HUES64 (cell line): Measurements from ENCODE around the gene CARNS1.

Source experiments
- H3K27ac ChIP-seq: 2 replicates; pipeline ENCODE4 v1.7.0; 2013; ENCODE audit warnings: low read depth, low read length, inconsistent platforms
- H3K27me3 ChIP-seq: 2 replicates; pipeline ENCODE4 v1.6.1; 2013; ENCODE audit warnings: mild to moderate bottlenecking, low read length; ENCODE audit not compliant: insufficient read depth
- H3K36me3 ChIP-seq: 2 replicates; pipeline ENCODE4 v1.6.1; 2013; ENCODE audit warnings: mild to moderate bottlenecking, low read length; ENCODE audit not compliant: insufficient read depth
- H3K4me1 ChIP-seq: 2 replicates; pipeline ENCODE4 v1.6.1; 2013; ENCODE audit warnings: mild to moderate bottlenecking, low read length, moderate library complexity; ENCODE audit not compliant: insufficient read depth
- H3K4me3 ChIP-seq: 2 replicates; pipeline ENCODE4 v1.5.1; 2013; ENCODE audit warnings: mild to moderate bottlenecking, low read length, moderate library complexity
- H3K9ac ChIP-seq: 2 replicates; pipeline ENCODE4 v1.6.1; 2013; ENCODE audit warnings: mild to moderate bottlenecking, low read depth, low read length
- H3K9me3 ChIP-seq: 2 replicates; pipeline ENCODE4 v1.6.1; 2013; ENCODE audit warnings: low read depth, low read length; ENCODE audit not compliant: insufficient read depth
- WGBS: fragments of 150-250, 120-280 bp; methylation state at CpG from one replicate; pipeline ENCODE4 v1.1.7; 2013; ENCODE audit warnings: missing lambda C conversion rate; 5-methylcytosine and 5-hydroxymethylcytosine counted together

CARNS1 gene

GRCh38 chr11:67392183-67392715 is 23.2 kb upstream of the CARNS1 start:
- Histone ChIP-seq H3K27ac (no peak overlapping the region), H3K4me1 (peaks cover 2% of the 10 kb centered on the region)
- 12% methylated on average over 31 of the region's 31 CpGs for WGBS

GRCh38 chr11:67393437-67393836 is 22.0 kb upstream of the CARNS1 start:
- no peaks in the 10 kb centered on the region for H3K4me1 ChIP-seq
- WGBS = 96% methylated on average over 18 of the region's 18 CpGs
- no peak overlapping the region for H3K9ac ChIP-seq
- no peaks in the 10 kb centered on the region for H3K9me3 ChIP-seq
- H3K36me3 ChIP-seq = peaks cover 24% of the 10 kb centered on the region
- H3K4me3 ChIP-seq = no peak overlapping the region
- no peak overlapping the region for H3K27ac ChIP-seq
- H3K27me3 ChIP-seq = no peaks in the 10 kb centered on the region

More at GRCh38 chr11:67392183-67392715, 23.2 kb upstream of the CARNS1 start:
- Histone ChIP-seq H3K9ac (peak overlapping the region; percentile 85), H3K36me3 (peaks cover 12% of the 10 kb centered on the region), H3K9me3 (no peaks in the 10 kb centered on the region), H3K27me3 (no peaks in the 10 kb centered on the region), H3K4me3 (peak overlapping the region; percentile 69)

GRCh38 chr11:67393990-67394389 is 21.5 kb upstream of the CARNS1 start:
- H3K9me3 ChIP-seq = no peaks in the 10 kb centered on the region
- peaks cover 29% of the 10 kb centered on the region for H3K36me3 ChIP-seq
- H3K27me3 ChIP-seq = no peaks in the 10 kb centered on the region
- WGBS = 92% methylated on average over 5 of the region's 5 CpGs
- no peaks in the 10 kb centered on the region for H3K4me1 ChIP-seq
- H3K27ac ChIP-seq = no peak overlapping the region
- H3K4me3 ChIP-seq = no peak overlapping the region
- no peak overlapping the region for H3K9ac ChIP-seq

GRCh38 chr11:67395555-67396258 is 19.8 kb upstream of the CARNS1 start:
- 92% methylated on average over 19 of the region's 19 CpGs for WGBS
- Histone ChIP-seq H3K4me3 (no peak overlapping the region), H3K9ac (no peak overlapping the region), H3K27ac (no peak overlapping the region), H3K4me1 (no peaks in the 10 kb centered on the region), H3K9me3 (no peaks in the 10 kb centered on the region), H3K36me3 (peaks cover 44% of the 10 kb centered on the region), H3K27me3 (no peaks in the 10 kb centered on the region)

GRCh38 chr11:67396259-67396581 is 19.3 kb upstream of the CARNS1 start:
- no peak overlapping the region for H3K27ac ChIP-seq
- 87% methylated on average over 7 of the region's 7 CpGs for WGBS
- H3K9me3 ChIP-seq = no peaks in the 10 kb centered on the region
- H3K4me3 ChIP-seq = no peak overlapping the region
- H3K4me1 ChIP-seq = no peaks in the 10 kb centered on the region
- H3K9ac ChIP-seq = peak overlapping the region; percentile 24; the same call in 1 of the 2 replicates
- H3K27me3 ChIP-seq = no peaks in the 10 kb centered on the region
- H3K36me3 ChIP-seq = peaks cover 44% of the 10 kb centered on the region

GRCh38 chr11:67396587-67397389 is 18.7 kb upstream of the CARNS1 start:
- peaks cover 44% of the 10 kb centered on the region for H3K36me3 ChIP-seq
- no peaks in the 10 kb centered on the region for H3K27me3 ChIP-seq
- no peak overlapping the region; the same call in 1 of the 2 replicates for H3K27ac ChIP-seq
- no peaks in the 10 kb centered on the region for H3K4me1 ChIP-seq
- H3K9ac ChIP-seq = peak overlapping the region; percentile 24
- 57% methylated on average over 11 of the region's 13 CpGs for WGBS
- H3K4me3 ChIP-seq = no peak overlapping the region
- H3K9me3 ChIP-seq = no peaks in the 10 kb centered on the region

GRCh38 chr11:67397536-67397935 is 17.9 kb upstream of the CARNS1 start:
- H3K27me3 ChIP-seq = no peaks in the 10 kb centered on the region
- no peaks in the 10 kb centered on the region for H3K9me3 ChIP-seq
- H3K36me3 ChIP-seq = peaks cover 44% of the 10 kb centered on the region
- 84% methylated on average over 6 of the region's 6 CpGs for WGBS
- no peak overlapping the region; the same call in 1 of the 2 replicates for H3K9ac ChIP-seq
- H3K4me3 ChIP-seq = no peak overlapping the region
- peak overlapping the region; percentile 49; the same call in 1 of the 2 replicates for H3K27ac ChIP-seq
- 0 out of 2 replicates have a peak, but pooled peaks cover 4% of the 10 kb centered on the region for H3K4me1 ChIP-seq

- H3K9ac ChIP-seq = no peak overlapping the region
- H3K9me3 ChIP-seq = no peaks in the 10 kb centered on the region
- no peak overlapping the region for H3K4me3 ChIP-seq
- H3K36me3 ChIP-seq = peaks cover 44% of the 10 kb centered on the region
- H3K4me1 ChIP-seq = 0 out of 2 replicates have a peak, but pooled peaks cover 4% of the 10 kb centered on the region
- H3K27ac ChIP-seq = no peak overlapping the region
- 92% methylated on average over 24 of the region's 24 CpGs for WGBS
- no peaks in the 10 kb centered on the region for H3K27me3 ChIP-seq
Measured at GRCh38 chr11:67397986-67398660, 17.4 kb upstream of the CARNS1 start.

GRCh38 chr11:67398661-67399563 is 16.6 kb upstream of the CARNS1 start:
- Histone ChIP-seq H3K36me3 (peaks cover 44% of the 10 kb centered on the region), H3K4me3 (no peak overlapping the region)
- WGBS = 94% methylated on average over 31 of the region's 31 CpGs

GRCh38 chr11:67400251-67400941 is 15.1 kb upstream of the CARNS1 start:
- H3K9ac ChIP-seq = peak overlapping the region; percentile 89
- peaks cover 40% of the 10 kb centered on the region for H3K36me3 ChIP-seq
- H3K27ac ChIP-seq = no peak overlapping the region
- H3K27me3 ChIP-seq = no peaks in the 10 kb centered on the region
- WGBS = 79% methylated on average over 23 of the region's 23 CpGs
- H3K4me3 ChIP-seq = peak overlapping the region; percentile 90
- 0 out of 2 replicates have a peak, but pooled peaks cover 4% of the 10 kb centered on the region for H3K4me1 ChIP-seq
- H3K9me3 ChIP-seq = no peaks in the 10 kb centered on the region

More at GRCh38 chr11:67398661-67399563, 16.6 kb upstream of the CARNS1 start:
- H3K27ac ChIP-seq = no peak overlapping the region
- H3K4me1 ChIP-seq = 0 out of 2 replicates have a peak, but pooled peaks cover 4% of the 10 kb centered on the region
- H3K27me3 ChIP-seq = no peaks in the 10 kb centered on the region
- no peaks in the 10 kb centered on the region for H3K9me3 ChIP-seq
- no peak overlapping the region for H3K9ac ChIP-seq
